GM23338 (cell line): Measurements from ENCODE around the gene HDHD5. TPM values are rescaled to one million over a fixed set of nuclear protein-coding genes. Genes with fewer than 3 reads are reported as not detected.

Source experiments
- ATAC-seq: fragments of 200-7000 bp; cut with Tn5 transposase; 3 replicates; pipeline ENCODE4 v1.9.1; 2020
- DNase-seq: peaks from one replicate; pipeline ENCODE4 v3.0.0-alpha.2; 2015; ENCODE audit warnings: low spot score
- H2AFZ ChIP-seq: fragments of 200-600 bp; sonication (generic); 2 replicates; pipeline ENCODE4 v1.8.0; 2016; ENCODE audit warnings: antibody characterized with exemption, mild to moderate bottlenecking, moderate library complexity
- H3F3A ChIP-seq: fragments of 200-600 bp; sonication (generic); replicated peaks from 2 replicates; pipeline ENCODE4 v1.8.0; 2017; ENCODE audit warnings: antibody characterized with exemption, mixed run types, low read depth
- H3K27ac ChIP-seq: fragments of 200-600 bp; sonication (generic); 2 replicates; pipeline ENCODE4 v1.6.1; 2016; ENCODE audit warnings: low read depth
- H3K27me3 ChIP-seq: fragments of 200-600 bp; sonication (generic); 2 replicates; pipeline ENCODE4 v1.8.0; 2016; ENCODE audit warnings: mild to moderate bottlenecking, mixed run types, moderate library complexity; ENCODE audit not compliant: insufficient read depth
- H3K36me3 ChIP-seq: fragments of 200-600 bp; sonication (generic); 2 replicates; pipeline ENCODE4 v1.8.0; 2016; ENCODE audit warnings: mild to moderate bottlenecking; ENCODE audit not compliant: insufficient read depth
- H3K4me1 ChIP-seq: fragments of 200-600 bp; sonication (generic); 2 replicates; pipeline ENCODE4 v1.8.0; 2016; ENCODE audit warnings: mild to moderate bottlenecking, moderate library complexity; ENCODE audit not compliant: insufficient read depth
- H3K4me2 ChIP-seq: fragments of 200-600 bp; sonication (generic); 2 replicates; pipeline ENCODE4 v1.7.1; 2017; ENCODE audit warnings: mixed run types
- H3K4me3 ChIP-seq: fragments of 200-600 bp; sonication (generic); 2 replicates; pipeline ENCODE4 v1.6.1; 2016; ENCODE audit warnings: mixed run types
- H3K79me2 ChIP-seq: fragments of 200-600 bp; sonication (generic); replicated peaks from 2 replicates; pipeline ENCODE4 v1.8.0; 2017; ENCODE audit warnings: mild to moderate bottlenecking; ENCODE audit not compliant: insufficient read depth
- H3K9me2 ChIP-seq: fragments of 200-600 bp; sonication (generic); 2 replicates; pipeline ENCODE4 v1.8.0; 2017; ENCODE audit not compliant: insufficient read depth
- H4K20me1 ChIP-seq: fragments of 200-600 bp; sonication (generic); replicated peaks from 2 replicates; pipeline ENCODE4 v1.8.0; 2017; ENCODE audit warnings: mild to moderate bottlenecking; ENCODE audit not compliant: insufficient read depth
- H3K27ac Mint-ChIP-seq: 2 replicates; pipeline ENCODE4 v1.8.0; 2020; ENCODE audit warnings: inconsistent platforms, mild to moderate bottlenecking, moderate library complexity, mixed read lengths
- H3K27me3 Mint-ChIP-seq: 3 replicates; pipeline ENCODE4 v1.8.0; 2022; ENCODE audit warnings: low read depth, mild to moderate bottlenecking, moderate library complexity, mixed read lengths, inconsistent platforms; ENCODE audit not compliant: insufficient read depth, poor library complexity
- H3K36me3 Mint-ChIP-seq: 3 replicates; pipeline ENCODE4 v1.8.0; 2021; ENCODE audit warnings: low read depth, mild to moderate bottlenecking, inconsistent platforms, moderate library complexity, mixed read lengths
- H3K4me1 Mint-ChIP-seq: 3 replicates; pipeline ENCODE4 v1.8.0; 2020; ENCODE audit warnings: mild to moderate bottlenecking, inconsistent platforms, mixed read lengths
- H3K4me3 Mint-ChIP-seq: 3 replicates; pipeline ENCODE4 v1.8.0; 2021; ENCODE audit warnings: moderate library complexity, mild to moderate bottlenecking, inconsistent platforms, mixed read lengths
- H3K9me3 Mint-ChIP-seq: 3 replicates; pipeline ENCODE4 v1.8.0; 2020; ENCODE audit warnings: moderate library complexity, mild to moderate bottlenecking, inconsistent platforms, mixed read lengths
- CREB1 ChIP-seq: fragments of 250-450 bp; sonication (Bioruptor Pico); IDR thresholded peaks from 2 replicates; pipeline ENCODE4 v1.5.0; 2020; ENCODE audit warnings: low read depth, mild to moderate bottlenecking, moderate library complexity
- EZH2 ChIP-seq: fragments of 200-600 bp; sonication (generic); IDR thresholded peaks from one replicate; pipeline ENCODE4 v1.8.0; 2017; ENCODE audit warnings: antibody characterized with exemption, mild to moderate bottlenecking, low read depth; ENCODE audit not compliant: unreplicated experiment
- EZH2phosphoT487 ChIP-seq: fragments of 200-600 bp; sonication (generic); IDR thresholded peaks from one replicate; pipeline ENCODE4 v1.8.1; 2018; ENCODE audit warnings: antibody characterized with exemption; ENCODE audit not compliant: unreplicated experiment
- JUNB ChIP-seq: IDR thresholded peaks from one replicate; pipeline ENCODE4 v1.6.1; 2016; ENCODE audit warnings: antibody characterized with exemption; ENCODE audit not compliant: unreplicated experiment
- NANOG ChIP-seq: IDR thresholded peaks from 2 replicates; pipeline ENCODE4 v1.6.1; 2016; ENCODE audit warnings: antibody characterized with exemption, borderline replicate concordance
- POLR2AphosphoS5 ChIP-seq: IDR thresholded peaks from 2 replicates; pipeline ENCODE4 v1.6.1; 2016; ENCODE audit warnings: antibody characterized with exemption, low read depth
- STAT1 ChIP-seq: IDR thresholded peaks from one replicate; pipeline ENCODE4 v1.6.1; 2016; ENCODE audit warnings: antibody characterized with exemption; ENCODE audit not compliant: unreplicated experiment
- ZNF114 ChIP-seq: fragments of 250-450 bp; sonication (Bioruptor Pico); IDR thresholded peaks from 2 replicates; pipeline ENCODE4 v1.5.0; 2020; ENCODE audit warnings: mild to moderate bottlenecking, moderate library complexity
- ZNF331 ChIP-seq: fragments of 250-450 bp; sonication (Bioruptor Pico); IDR thresholded peaks from 2 replicates; pipeline ENCODE4 v1.5.0; 2020; ENCODE audit warnings: low read depth, mild to moderate bottlenecking, moderate library complexity
- polyA plus RNA-seq: library from polyadenylated mRNA; unstranded; fragments of >200 nt; fragmentation: Nextera tagmentation; extraction: Ambion mirVana; gene quantifications from 2 replicates; pipeline ENCODE4 v1.2.1, GENCODE V29; 2016
- total RNA-seq: library from RNA; depleted of rRNA; stranded (reverse); fragments of >200 nt; shearing (Covaris generic); gene quantifications from 2 replicates; pipeline ENCODE4 v1.2.3, GENCODE V29; 2014
- TF ChIP-seq, protein P1 (sequence below), 2 experiments: fragments of 200-600 bp in 1 of 2; sonication (generic) in 1 of 2; conservative IDR thresholded peaks; 2 replicates each; pipeline versions ENCODE4 v1.5.1 to v1.6.1; 2016 to 2017; ENCODE audit warnings: antibody characterized with exemption in 2 of 2, low read depth in 2 of 2, mild to moderate bottlenecking in 2 of 2, moderate library complexity in 1 of 2
- TF ChIP-seq, protein P2 (sequence below): fragments of 250-450 bp; sonication (Bioruptor Pico); IDR thresholded peaks from 2 replicates; pipeline ENCODE4 v1.5.0; 2020; ENCODE audit warnings: mild to moderate bottlenecking, moderate library complexity
- TF ChIP-seq, protein P3 (sequence below): IDR thresholded peaks from 2 replicates; pipeline ENCODE4 v1.6.1; 2016; ENCODE audit warnings: antibody characterized with exemption
- TF ChIP-seq, protein P4 (sequence below): IDR thresholded peaks from one replicate; pipeline ENCODE4 v1.6.1; 2018; ENCODE audit warnings: antibody characterized with exemption; ENCODE audit not compliant: unreplicated experiment

Gene HDHD5
- total and polyA plus RNA-seq, 2 experiments from 2014 or later = 70.0 to 116 TPM

DNA sequence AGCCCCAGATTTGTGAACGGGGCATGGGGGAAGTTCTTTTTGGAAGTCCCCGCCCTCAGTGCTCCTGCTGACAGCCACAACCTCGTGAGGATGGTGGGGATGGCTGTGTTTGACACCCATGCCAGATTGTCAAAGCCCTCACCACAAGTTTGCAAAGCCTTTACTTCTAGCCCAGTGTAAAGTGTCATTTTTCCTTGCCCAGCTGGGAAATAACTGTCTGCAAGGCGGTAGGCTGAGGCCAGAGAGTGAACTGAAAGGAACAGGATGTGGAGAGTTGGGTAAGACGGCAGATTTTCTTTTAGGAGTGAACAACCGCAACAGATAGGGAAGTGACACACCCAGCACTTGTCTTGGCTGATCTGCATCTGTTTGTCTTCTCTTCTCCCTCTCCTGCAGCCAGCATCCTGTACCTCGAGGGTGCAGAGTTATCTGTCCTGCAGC lies 60.7 kb downstream of the HDHD5 start:
- ATAC-seq (no peak), DNase-seq (no peak)
- H3K4me1 ChIP-seq = no peaks in the 10 kb centered on the region
- no peak overlapping the region for H3K27ac Mint-ChIP-seq
- H3K4me2 ChIP-seq = no peak overlapping the region
- no peaks in the 10 kb centered on the region for H3K9me3 Mint-ChIP-seq
- peaks cover 14% of the 10 kb centered on the region; the same call in 2 of the 3 replicates for H3K36me3 Mint-ChIP-seq
- no peak overlapping the region for H2AFZ ChIP-seq
- H3K27me3 Mint-ChIP-seq = peaks cover 1% of the 10 kb centered on the region
- H3K79me2 ChIP-seq = 0 out of 2 replicates have a peak, but pooled peaks cover 2% of the 10 kb centered on the region
- no peak overlapping the region for H3K4me3 ChIP-seq
- no peaks in the 10 kb centered on the region for H3K27me3 ChIP-seq
- no peak overlapping the region for H3K27ac ChIP-seq
- H3F3A ChIP-seq = peaks cover 9% of the 10 kb centered on the region; the same call in 1 of the 2 replicates
- H3K4me3 Mint-ChIP-seq = no peak overlapping the region
- no peaks in the 10 kb centered on the region for H3K9me2 ChIP-seq
- no peaks in the 10 kb centered on the region; the same call in 1 of the 2 replicates for H3K36me3 ChIP-seq
- H3K4me1 Mint-ChIP-seq = no peaks in the 10 kb centered on the region; the same call in 1 of the 3 replicates
- 0 out of 2 replicates have a peak, but pooled peaks cover 8% of the 10 kb centered on the region for H4K20me1 ChIP-seq
- TF ChIP-seq CREB1 (CRISPR knock-in tag) (no peak), ZNF331 (CRISPR knock-in tag) (no peak), NANOG (no peak), STAT1 (no peak), EZH2phosphoT487 (no peak), ZNF114 (CRISPR knock-in tag) (no peak), JUNB (no peak), EZH2 (no peak), POLR2AphosphoS5 (no peak)
- TF ChIP-seq, protein P1, sequence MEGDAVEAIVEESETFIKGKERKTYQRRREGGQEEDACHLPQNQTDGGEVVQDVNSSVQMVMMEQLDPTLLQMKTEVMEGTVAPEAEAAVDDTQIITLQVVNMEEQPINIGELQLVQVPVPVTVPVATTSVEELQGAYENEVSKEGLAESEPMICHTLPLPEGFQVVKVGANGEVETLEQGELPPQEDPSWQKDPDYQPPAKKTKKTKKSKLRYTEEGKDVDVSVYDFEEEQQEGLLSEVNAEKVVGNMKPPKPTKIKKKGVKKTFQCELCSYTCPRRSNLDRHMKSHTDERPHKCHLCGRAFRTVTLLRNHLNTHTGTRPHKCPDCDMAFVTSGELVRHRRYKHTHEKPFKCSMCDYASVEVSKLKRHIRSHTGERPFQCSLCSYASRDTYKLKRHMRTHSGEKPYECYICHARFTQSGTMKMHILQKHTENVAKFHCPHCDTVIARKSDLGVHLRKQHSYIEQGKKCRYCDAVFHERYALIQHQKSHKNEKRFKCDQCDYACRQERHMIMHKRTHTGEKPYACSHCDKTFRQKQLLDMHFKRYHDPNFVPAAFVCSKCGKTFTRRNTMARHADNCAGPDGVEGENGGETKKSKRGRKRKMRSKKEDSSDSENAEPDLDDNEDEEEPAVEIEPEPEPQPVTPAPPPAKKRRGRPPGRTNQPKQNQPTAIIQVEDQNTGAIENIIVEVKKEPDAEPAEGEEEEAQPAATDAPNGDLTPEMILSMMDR (conservative IDR thresholded peaks at IDR 0.05; ENCODE audit: low read depth in 2 of 2) = no peak
- TF ChIP-seq, protein P2, sequence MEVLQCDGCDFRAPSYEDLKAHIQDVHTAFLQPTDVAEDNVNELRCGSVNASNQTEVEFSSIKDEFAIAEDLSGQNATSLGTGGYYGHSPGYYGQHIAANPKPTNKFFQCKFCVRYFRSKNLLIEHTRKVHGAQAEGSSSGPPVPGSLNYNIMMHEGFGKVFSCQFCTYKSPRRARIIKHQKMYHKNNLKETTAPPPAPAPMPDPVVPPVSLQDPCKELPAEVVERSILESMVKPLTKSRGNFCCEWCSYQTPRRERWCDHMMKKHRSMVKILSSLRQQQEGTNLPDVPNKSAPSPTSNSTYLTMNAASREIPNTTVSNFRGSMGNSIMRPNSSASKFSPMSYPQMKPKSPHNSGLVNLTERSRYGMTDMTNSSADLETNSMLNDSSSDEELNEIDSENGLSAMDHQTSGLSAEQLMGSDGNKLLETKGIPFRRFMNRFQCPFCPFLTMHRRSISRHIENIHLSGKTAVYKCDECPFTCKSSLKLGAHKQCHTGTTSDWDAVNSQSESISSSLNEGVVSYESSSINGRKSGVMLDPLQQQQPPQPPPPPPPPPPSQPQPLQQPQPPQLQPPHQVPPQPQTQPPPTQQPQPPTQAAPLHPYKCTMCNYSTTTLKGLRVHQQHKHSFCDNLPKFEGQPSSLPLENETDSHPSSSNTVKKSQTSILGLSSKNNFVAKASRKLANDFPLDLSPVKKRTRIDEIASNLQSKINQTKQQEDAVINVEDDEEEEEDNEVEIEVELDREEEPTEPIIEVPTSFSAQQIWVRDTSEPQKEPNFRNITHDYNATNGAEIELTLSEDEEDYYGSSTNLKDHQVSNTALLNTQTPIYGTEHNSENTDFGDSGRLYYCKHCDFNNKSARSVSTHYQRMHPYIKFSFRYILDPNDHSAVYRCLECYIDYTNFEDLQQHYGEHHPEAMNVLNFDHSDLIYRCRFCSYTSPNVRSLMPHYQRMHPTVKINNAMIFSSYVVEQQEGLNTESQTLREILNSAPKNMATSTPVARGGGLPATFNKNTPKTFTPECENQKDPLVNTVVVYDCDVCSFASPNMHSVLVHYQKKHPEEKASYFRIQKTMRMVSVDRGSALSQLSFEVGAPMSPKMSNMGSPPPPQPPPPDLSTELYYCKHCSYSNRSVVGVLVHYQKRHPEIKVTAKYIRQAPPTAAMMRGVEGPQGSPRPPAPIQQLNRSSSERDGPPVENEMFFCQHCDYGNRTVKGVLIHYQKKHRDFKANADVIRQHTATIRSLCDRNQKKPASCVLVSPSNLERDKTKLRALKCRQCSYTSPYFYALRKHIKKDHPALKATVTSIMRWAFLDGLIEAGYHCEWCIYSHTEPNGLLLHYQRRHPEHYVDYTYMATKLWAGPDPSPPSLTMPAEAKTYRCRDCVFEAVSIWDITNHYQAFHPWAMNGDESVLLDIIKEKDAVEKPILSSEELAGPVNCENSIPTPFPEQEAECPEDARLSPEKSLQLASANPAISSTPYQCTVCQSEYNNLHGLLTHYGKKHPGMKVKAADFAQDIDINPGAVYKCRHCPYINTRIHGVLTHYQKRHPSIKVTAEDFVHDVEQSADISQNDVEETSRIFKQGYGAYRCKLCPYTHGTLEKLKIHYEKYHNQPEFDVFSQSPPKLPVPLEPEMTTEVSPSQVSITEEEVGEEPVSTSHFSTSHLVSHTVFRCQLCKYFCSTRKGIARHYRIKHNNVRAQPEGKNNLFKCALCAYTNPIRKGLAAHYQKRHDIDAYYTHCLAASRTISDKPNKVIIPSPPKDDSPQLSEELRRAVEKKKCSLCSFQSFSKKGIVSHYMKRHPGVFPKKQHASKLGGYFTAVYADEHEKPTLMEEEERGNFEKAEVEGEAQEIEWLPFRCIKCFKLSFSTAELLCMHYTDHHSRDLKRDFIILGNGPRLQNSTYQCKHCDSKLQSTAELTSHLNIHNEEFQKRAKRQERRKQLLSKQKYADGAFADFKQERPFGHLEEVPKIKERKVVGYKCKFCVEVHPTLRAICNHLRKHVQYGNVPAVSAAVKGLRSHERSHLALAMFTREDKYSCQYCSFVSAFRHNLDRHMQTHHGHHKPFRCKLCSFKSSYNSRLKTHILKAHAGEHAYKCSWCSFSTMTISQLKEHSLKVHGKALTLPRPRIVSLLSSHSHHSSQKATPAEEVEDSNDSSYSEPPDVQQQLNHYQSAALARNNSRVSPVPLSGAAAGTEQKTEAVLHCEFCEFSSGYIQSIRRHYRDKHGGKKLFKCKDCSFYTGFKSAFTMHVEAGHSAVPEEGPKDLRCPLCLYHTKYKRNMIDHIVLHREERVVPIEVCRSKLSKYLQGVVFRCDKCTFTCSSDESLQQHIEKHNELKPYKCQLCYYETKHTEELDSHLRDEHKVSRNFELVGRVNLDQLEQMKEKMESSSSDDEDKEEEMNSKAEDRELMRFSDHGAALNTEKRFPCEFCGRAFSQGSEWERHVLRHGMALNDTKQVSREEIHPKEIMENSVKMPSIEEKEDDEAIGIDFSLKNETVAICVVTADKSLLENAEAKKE (CRISPR knock-in tag) = no peak
- TF ChIP-seq, protein P3, sequence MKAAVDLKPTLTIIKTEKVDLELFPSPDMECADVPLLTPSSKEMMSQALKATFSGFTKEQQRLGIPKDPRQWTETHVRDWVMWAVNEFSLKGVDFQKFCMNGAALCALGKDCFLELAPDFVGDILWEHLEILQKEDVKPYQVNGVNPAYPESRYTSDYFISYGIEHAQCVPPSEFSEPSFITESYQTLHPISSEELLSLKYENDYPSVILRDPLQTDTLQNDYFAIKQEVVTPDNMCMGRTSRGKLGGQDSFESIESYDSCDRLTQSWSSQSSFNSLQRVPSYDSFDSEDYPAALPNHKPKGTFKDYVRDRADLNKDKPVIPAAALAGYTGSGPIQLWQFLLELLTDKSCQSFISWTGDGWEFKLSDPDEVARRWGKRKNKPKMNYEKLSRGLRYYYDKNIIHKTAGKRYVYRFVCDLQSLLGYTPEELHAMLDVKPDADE = no peak
- TF ChIP-seq, protein P4, sequence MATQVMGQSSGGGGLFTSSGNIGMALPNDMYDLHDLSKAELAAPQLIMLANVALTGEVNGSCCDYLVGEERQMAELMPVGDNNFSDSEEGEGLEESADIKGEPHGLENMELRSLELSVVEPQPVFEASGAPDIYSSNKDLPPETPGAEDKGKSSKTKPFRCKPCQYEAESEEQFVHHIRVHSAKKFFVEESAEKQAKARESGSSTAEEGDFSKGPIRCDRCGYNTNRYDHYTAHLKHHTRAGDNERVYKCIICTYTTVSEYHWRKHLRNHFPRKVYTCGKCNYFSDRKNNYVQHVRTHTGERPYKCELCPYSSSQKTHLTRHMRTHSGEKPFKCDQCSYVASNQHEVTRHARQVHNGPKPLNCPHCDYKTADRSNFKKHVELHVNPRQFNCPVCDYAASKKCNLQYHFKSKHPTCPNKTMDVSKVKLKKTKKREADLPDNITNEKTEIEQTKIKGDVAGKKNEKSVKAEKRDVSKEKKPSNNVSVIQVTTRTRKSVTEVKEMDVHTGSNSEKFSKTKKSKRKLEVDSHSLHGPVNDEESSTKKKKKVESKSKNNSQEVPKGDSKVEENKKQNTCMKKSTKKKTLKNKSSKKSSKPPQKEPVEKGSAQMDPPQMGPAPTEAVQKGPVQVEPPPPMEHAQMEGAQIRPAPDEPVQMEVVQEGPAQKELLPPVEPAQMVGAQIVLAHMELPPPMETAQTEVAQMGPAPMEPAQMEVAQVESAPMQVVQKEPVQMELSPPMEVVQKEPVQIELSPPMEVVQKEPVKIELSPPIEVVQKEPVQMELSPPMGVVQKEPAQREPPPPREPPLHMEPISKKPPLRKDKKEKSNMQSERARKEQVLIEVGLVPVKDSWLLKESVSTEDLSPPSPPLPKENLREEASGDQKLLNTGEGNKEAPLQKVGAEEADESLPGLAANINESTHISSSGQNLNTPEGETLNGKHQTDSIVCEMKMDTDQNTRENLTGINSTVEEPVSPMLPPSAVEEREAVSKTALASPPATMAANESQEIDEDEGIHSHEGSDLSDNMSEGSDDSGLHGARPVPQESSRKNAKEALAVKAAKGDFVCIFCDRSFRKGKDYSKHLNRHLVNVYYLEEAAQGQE = no peak
